KMS-11 (cell line): ENCODE results near the gene RPS25.

Source experiments
- H2AFZ ChIP-seq: fragments of 200-600 bp; sonication (generic); 2 replicates; pipeline ENCODE4 v1.6.1; 2016; ENCODE audit warnings: antibody characterized with exemption, mixed run types, low read depth
- H3K27ac ChIP-seq: fragments of 200-600 bp; sonication (generic); 2 replicates; pipeline ENCODE4 v1.6.1; 2016; ENCODE audit warnings: mild to moderate bottlenecking, mixed run types
- H3K27me3 ChIP-seq: fragments of 200-600 bp; sonication (generic); 2 replicates; pipeline ENCODE4 v1.6.1; 2017; ENCODE audit warnings: mild to moderate bottlenecking, low read depth, mixed run types, moderate library complexity; ENCODE audit not compliant: insufficient read depth
- H3K36me3 ChIP-seq: fragments of 200-600 bp; sonication (generic); 2 replicates; pipeline ENCODE4 v1.6.1; 2017; ENCODE audit warnings: mild to moderate bottlenecking, mixed run types; ENCODE audit not compliant: insufficient read depth
- H3K4me1 ChIP-seq: fragments of 200-600 bp; sonication (generic); 2 replicates; pipeline ENCODE4 v1.6.1; 2016; ENCODE audit warnings: mild to moderate bottlenecking, low read depth, mixed run types; ENCODE audit not compliant: poor library complexity, severe bottlenecking
- H3K4me2 ChIP-seq: fragments of 200-600 bp; sonication (generic); 2 replicates; pipeline ENCODE4 v1.7.0; 2016; ENCODE audit warnings: mild to moderate bottlenecking, mixed run types
- H3K4me3 ChIP-seq: fragments of 200-600 bp; sonication (generic); IDR thresholded peaks from 2 replicates; pipeline ENCODE4 v1.6.1; 2017; ENCODE audit warnings: low read depth, low read length, mixed read lengths; ENCODE audit not compliant: insufficient read depth
- H3K79me2 ChIP-seq: fragments of 200-600 bp; sonication (generic); 2 replicates; pipeline ENCODE4 v1.6.1; 2016; ENCODE audit warnings: low read depth, mixed run types; ENCODE audit not compliant: insufficient read depth
- H3K9ac ChIP-seq: fragments of 200-600 bp; sonication (generic); 2 replicates; pipeline ENCODE4 v1.6.1; 2016; ENCODE audit warnings: mild to moderate bottlenecking, mixed run types
- H4K20me1 ChIP-seq: fragments of 200-600 bp; sonication (generic); 2 replicates; pipeline ENCODE4 v1.6.1; 2016; ENCODE audit warnings: mild to moderate bottlenecking, mixed run types; ENCODE audit not compliant: insufficient read depth
- TF ChIP-seq, protein P1 (sequence below): fragments of 200-600 bp; sonication (generic); conservative IDR thresholded peaks from 2 replicates; pipeline ENCODE4 v1.6.1; 2017; ENCODE audit warnings: low read depth, mild to moderate bottlenecking, antibody characterized with exemption, low read length, moderate library complexity, mixed read lengths

RPS25 gene

DNA sequence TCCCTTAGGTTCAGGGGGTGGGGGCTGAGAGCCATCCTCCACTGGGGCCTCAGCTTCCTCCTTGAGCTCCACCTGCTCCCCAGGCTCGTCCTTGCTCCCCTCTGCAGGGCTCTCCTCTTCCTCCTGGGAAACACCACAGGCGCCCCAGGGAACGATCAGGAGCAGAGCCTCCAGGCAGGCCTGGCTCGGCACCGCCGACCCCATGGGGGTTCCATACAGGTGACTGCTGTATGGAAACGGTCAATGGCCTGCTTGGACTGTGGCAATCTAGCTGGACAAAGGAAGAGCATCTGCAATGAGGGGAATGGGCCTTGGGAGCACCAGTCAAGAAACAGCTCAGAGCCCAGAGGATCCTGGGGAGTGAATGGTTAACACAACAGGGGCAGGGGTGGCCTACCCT lies 30.9 kb upstream of the RPS25 start:
- Histone ChIP-seq H3K4me2 (no peak overlapping the region), H3K4me1 (no peaks in the 10 kb centered on the region), H3K36me3 (no peaks in the 10 kb centered on the region), H3K27me3 (no peaks in the 10 kb centered on the region), H3K9ac (no peak overlapping the region), H3K27ac (no peak overlapping the region), H3K79me2 (no peaks in the 10 kb centered on the region), H4K20me1 (no peaks in the 10 kb centered on the region), H2AFZ (no peak overlapping the region), H3K4me3 (no peak overlapping the region)
- TF ChIP-seq, protein P1, sequence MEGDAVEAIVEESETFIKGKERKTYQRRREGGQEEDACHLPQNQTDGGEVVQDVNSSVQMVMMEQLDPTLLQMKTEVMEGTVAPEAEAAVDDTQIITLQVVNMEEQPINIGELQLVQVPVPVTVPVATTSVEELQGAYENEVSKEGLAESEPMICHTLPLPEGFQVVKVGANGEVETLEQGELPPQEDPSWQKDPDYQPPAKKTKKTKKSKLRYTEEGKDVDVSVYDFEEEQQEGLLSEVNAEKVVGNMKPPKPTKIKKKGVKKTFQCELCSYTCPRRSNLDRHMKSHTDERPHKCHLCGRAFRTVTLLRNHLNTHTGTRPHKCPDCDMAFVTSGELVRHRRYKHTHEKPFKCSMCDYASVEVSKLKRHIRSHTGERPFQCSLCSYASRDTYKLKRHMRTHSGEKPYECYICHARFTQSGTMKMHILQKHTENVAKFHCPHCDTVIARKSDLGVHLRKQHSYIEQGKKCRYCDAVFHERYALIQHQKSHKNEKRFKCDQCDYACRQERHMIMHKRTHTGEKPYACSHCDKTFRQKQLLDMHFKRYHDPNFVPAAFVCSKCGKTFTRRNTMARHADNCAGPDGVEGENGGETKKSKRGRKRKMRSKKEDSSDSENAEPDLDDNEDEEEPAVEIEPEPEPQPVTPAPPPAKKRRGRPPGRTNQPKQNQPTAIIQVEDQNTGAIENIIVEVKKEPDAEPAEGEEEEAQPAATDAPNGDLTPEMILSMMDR, result no peak

DNA sequence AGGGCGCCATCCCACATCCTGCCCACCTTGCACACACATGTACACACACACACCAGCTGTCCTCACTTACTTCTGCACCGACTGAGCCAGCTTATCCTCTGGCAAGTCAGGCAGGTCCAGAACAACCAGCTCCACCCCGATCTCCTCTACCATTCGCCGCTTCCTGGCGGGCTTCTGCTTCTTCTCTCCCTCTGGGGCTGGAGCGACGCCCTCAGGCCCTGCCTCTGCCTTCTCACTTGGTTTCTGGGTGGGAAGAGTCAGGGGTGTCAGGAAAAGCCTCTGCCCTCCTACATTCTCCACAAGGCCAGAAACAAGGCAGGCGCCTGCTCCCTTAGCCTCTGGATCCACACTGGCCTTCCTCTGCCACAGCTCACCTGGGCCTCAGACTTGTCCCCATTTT lies 30.5 kb upstream of the RPS25 start:
- TF ChIP-seq, protein P1, result no peak
- H3K27me3 ChIP-seq, result no peaks in the 10 kb centered on the region
- no peak overlapping the region for H3K27ac ChIP-seq
- H3K79me2 ChIP-seq, result no peaks in the 10 kb centered on the region
- H3K36me3 ChIP-seq, result no peaks in the 10 kb centered on the region
- no peak overlapping the region for H3K4me3 ChIP-seq
- H3K9ac ChIP-seq, result no peak overlapping the region
- no peak overlapping the region for H3K4me2 ChIP-seq
- no peaks in the 10 kb centered on the region for H4K20me1 ChIP-seq
- H3K4me1 ChIP-seq, result no peaks in the 10 kb centered on the region
- H2AFZ ChIP-seq, result no peak overlapping the region

DNA sequence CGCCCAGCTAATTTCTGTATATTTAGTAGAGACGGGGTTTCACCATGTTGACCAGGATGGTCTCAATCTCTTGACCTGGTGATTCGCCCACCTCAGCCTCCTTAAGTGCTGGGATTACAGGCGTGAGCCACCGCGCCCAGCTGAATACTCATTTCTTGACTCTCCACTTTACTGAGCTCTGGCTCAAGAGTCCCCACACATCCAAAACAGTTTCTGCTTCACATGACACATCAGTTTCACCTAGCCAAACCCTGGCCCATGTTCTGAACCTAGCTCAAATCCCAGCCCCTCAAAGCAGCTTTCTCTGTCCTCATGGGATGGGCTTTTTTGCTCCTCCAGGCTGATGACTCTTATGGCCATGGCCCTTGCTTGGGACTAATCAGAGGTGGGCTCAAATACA lies 29.1 kb upstream of the RPS25 start:
- no peaks in the 10 kb centered on the region for H3K36me3 ChIP-seq
- TF ChIP-seq, protein P1, result no peak
- no peaks in the 10 kb centered on the region for H3K79me2 ChIP-seq
- no peaks in the 10 kb centered on the region for H3K27me3 ChIP-seq
- H3K4me1 ChIP-seq, result peaks cover 4% of the 10 kb centered on the region
- no peak overlapping the region for H3K27ac ChIP-seq
- no peaks in the 10 kb centered on the region for H4K20me1 ChIP-seq
- no peak overlapping the region for H2AFZ ChIP-seq
- H3K4me3 ChIP-seq, result no peak overlapping the region
- H3K4me2 ChIP-seq, result no peak overlapping the region
- no peak overlapping the region for H3K9ac ChIP-seq

DNA sequence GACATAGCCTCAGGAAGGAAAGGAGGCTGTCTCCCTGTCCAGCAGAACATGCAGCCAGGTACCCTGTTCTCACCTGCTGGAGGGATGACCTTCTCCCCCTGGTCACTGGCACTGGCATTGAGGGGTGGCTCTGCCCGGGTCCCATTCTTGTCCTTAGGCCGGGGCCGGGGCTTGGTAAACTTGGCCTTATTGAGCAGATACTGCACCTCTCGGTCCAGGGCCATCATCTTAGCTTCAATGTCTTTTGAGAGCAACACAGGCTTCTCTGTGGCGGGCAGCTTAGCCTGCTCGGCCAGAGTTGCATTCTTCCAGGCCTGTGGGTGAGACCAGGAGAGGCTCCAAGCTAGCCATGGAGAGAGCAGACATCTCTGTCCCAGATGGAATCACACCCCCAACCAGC lies 28.3 kb upstream of the RPS25 start:
- H2AFZ ChIP-seq, result no peak overlapping the region
- H3K27me3 ChIP-seq, result no peaks in the 10 kb centered on the region
- no peaks in the 10 kb centered on the region for H3K36me3 ChIP-seq
- H3K4me3 ChIP-seq, result no peak overlapping the region
- no peaks in the 10 kb centered on the region for H3K79me2 ChIP-seq
- H3K4me1 ChIP-seq, result peaks cover 9% of the 10 kb centered on the region
- H4K20me1 ChIP-seq, result no peaks in the 10 kb centered on the region
- no peak overlapping the region for H3K4me2 ChIP-seq
- no peak overlapping the region for H3K9ac ChIP-seq
- TF ChIP-seq, protein P1, result no peak
- no peak overlapping the region for H3K27ac ChIP-seq
